GM12878 (cell line): ENCODE data around the gene ZNF771. TPM values are rescaled to one million over a fixed set of nuclear protein-coding genes. Genes with fewer than 3 reads are reported as not detected.

Experiments
- BRCA1 ChIP-seq: IDR thresholded peaks from 2 replicates; pipeline ENCODE4 v1.6.1; 2011; ENCODE audit warnings: low read depth, low read length, improper control_type of control experiment
- ESRRA ChIP-seq: IDR thresholded peaks from 2 replicates; pipeline ENCODE4 v1.6.1; 2012; ENCODE audit warnings: mild to moderate bottlenecking, low read length, improper control_type of control experiment
- FOS ChIP-seq: IDR thresholded peaks from 3 replicates; pipeline ENCODE4 v1.6.1; 2011; ENCODE audit warnings: borderline replicate concordance; ENCODE audit not compliant: insufficient read length; ENCODE audit errors: extremely low read depth
- FOXK2 ChIP-seq: fragments of 450-650 bp; IDR thresholded peaks from 2 replicates; pipeline ENCODE4 v1.6.1; 2017; ENCODE audit warnings: mild to moderate bottlenecking, moderate library complexity
- GATAD2B ChIP-seq: fragments of 450-650 bp; conservative IDR thresholded peaks from 2 replicates; pipeline ENCODE4 v1.6.1; 2017; ENCODE audit warnings: low read depth, mild to moderate bottlenecking, moderate library complexity
- LARP7 ChIP-seq: fragments of 450-650 bp; IDR thresholded peaks from 2 replicates; pipeline ENCODE4 v1.6.1; 2017; ENCODE audit warnings: mild to moderate bottlenecking
- MEF2A ChIP-seq: IDR thresholded peaks from 2 replicates; pipeline ENCODE4 v1.6.1; 2011; ENCODE audit warnings: low read depth, mild to moderate bottlenecking, low read length, moderate library complexity; ENCODE audit not compliant: insufficient read depth
- NFXL1 ChIP-seq: fragments of 450-650 bp; IDR thresholded peaks from 2 replicates; pipeline ENCODE4 v1.6.1; 2017; ENCODE audit warnings: antibody characterized with exemption, mild to moderate bottlenecking, borderline replicate concordance
- NR2C2 ChIP-seq: IDR thresholded peaks from 2 replicates; pipeline ENCODE4 v1.6.1; 2011; ENCODE audit warnings: borderline replicate concordance, low read depth; ENCODE audit not compliant: control insufficient read depth, insufficient read length
- PML ChIP-seq: IDR thresholded peaks from 2 replicates; pipeline ENCODE4 v1.6.1; 2012; ENCODE audit warnings: low read length, inconsistent platforms
- POLR2A ChIP-seq: IDR thresholded peaks from 2 replicates; pipeline ENCODE4 v1.6.1; 2011; ENCODE audit warnings: low read depth, mild to moderate bottlenecking, low read length
- RELA ChIP-seq: fragments of 450-650 bp; IDR thresholded peaks from 2 replicates; pipeline ENCODE4 v1.8.0; 2014; ENCODE audit warnings: borderline replicate concordance; ENCODE audit not compliant: partially characterized antibody
- TBL1XR1 ChIP-seq: IDR thresholded peaks from 2 replicates; pipeline ENCODE4 v1.6.1; 2012; ENCODE audit warnings: low read depth, low read length, improper control_type of control experiment
- TCF12 ChIP-seq: IDR thresholded peaks from 2 replicates; pipeline ENCODE4 v1.6.1; 2011; ENCODE audit warnings: low read depth, mild to moderate bottlenecking, low read length
- YBX1 ChIP-seq: fragments of 450-650 bp; IDR thresholded peaks from 2 replicates; pipeline ENCODE4 v1.6.1; 2016; ENCODE audit warnings: antibody characterized with exemption
- ZNF207 ChIP-seq: fragments of 450-650 bp; IDR thresholded peaks from 2 replicates; pipeline ENCODE4 v1.6.1; 2014; ENCODE audit warnings: antibody characterized with exemption, mild to moderate bottlenecking, borderline replicate concordance
- ZNF217 ChIP-seq: fragments of 450-650 bp; IDR thresholded peaks from 2 replicates; pipeline ENCODE4 v1.6.1; 2017; ENCODE audit warnings: antibody characterized with exemption, mild to moderate bottlenecking
- ZNF384 ChIP-seq: IDR thresholded peaks from 2 replicates; pipeline ENCODE4 v1.6.1; 2012; ENCODE audit warnings: low read depth, mild to moderate bottlenecking, low read length, improper control_type of control experiment, borderline replicate concordance
- polyA plus RNA-seq, 11 experiments: library from polyadenylated mRNA; depleted of rRNA in 4 of 11; unstranded in 6 of 11; stranded (reverse) in 5 of 11; fragments of >200 nt; fragmentation: Nextera tagmentation in 4 of 11; fragmentation: Illumina TruSeq in 1 of 11; extraction: Ambion mirVana in 4 of 11; extraction: Trizol in 1 of 11; gene quantifications; 1 replicate in 1 of 11; 2 replicates in 10 of 11; pipeline versions ENCODE4 v1.2.1 to v1.2.3, GENCODE V29; 2011 to 2016; ENCODE audit warnings: inconsistent platforms in 2 of 11, missing spikeins in 2 of 11, low read depth in 1 of 11
- total RNA-seq, 4 experiments: library from RNA; depleted of rRNA in 3 of 4; stranded (reverse); fragments of >200 nt in 3 of 4; fragmentation: Illumina TruSeq in 1 of 4; extraction: Trizol in 1 of 4; gene quantifications; 2 replicates each; pipeline versions ENCODE4 v1.2.1 to v1.2.3, GENCODE V29; 2013 to 2021
- TF ChIP-seq, protein P1 (sequence below): IDR thresholded peaks from 2 replicates; pipeline ENCODE4 v1.6.1; 2011; ENCODE audit warnings: mild to moderate bottlenecking, low read depth, low read length, moderate library complexity; ENCODE audit not compliant: insufficient replicate concordance
- TF ChIP-seq, protein P2 (sequence below): IDR thresholded peaks from 2 replicates; pipeline ENCODE4 v1.6.1; 2011; ENCODE audit warnings: borderline replicate concordance, low read depth, mild to moderate bottlenecking, moderate library complexity, mixed read lengths, low read length; ENCODE audit not compliant: insufficient read depth; ENCODE audit errors: extremely low read length
- TF ChIP-seq, protein P3 (sequence below): IDR thresholded peaks from 2 replicates; pipeline ENCODE4 v1.6.1; 2012; ENCODE audit warnings: mild to moderate bottlenecking, low read depth, low read length
- TF ChIP-seq, protein P4 (sequence below): IDR thresholded peaks from 2 replicates; pipeline ENCODE4 v1.6.1; 2011; ENCODE audit warnings: borderline replicate concordance, low read depth, mild to moderate bottlenecking, moderate library complexity, low read length; ENCODE audit not compliant: insufficient read depth, poor library complexity, severe bottlenecking
- TF ChIP-seq, protein P5 (sequence below): IDR thresholded peaks from 2 replicates; pipeline ENCODE4 v1.6.1; 2011; ENCODE audit warnings: low read depth, mild to moderate bottlenecking, low read length, moderate library complexity, borderline replicate concordance; ENCODE audit errors: extremely low read depth

ZNF771 gene
- total and polyA plus RNA-seq, 10 of the 15 experiments (the other 5 are each of a cell fraction or from before 2014, with no cell fraction given): 0.98 to 7.6 (median 3.7) TPM

DNA sequence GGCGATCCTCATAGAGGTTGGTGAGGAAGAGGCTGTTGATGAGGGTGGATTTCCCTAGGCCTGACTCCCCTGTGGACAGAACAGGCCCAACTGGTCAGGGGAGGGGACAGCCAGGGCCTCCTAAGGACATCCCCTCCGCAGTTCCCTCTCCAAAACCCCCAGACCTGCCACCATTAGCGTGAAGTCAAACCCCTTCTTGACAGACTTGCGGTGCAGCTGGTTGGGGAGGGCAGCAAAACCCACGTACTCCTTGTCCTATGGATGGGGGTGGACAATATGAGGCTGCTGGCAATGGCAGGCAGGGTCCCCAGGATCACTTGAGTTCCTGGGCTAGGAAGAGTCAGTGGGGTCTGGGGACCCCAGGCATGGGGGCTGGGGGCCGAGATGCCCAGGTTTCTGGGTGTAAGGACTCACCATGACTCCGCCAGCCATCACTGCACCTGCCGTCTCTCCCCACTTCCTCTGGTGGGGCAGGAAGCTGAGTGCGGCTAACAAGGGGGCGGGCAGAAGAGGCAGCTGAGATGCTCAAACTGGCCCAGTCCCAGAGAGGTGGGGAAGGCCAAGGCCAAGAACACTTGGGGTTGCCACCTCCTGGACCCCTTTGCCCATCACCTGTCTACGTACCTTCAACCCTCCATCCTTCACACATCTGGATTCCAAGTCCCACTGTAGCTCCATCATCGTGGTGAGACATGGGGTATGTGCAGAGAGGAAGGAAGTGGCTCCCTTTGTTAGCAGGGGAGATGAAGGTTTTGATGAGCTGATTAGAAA, 25.1 kb upstream of the ZNF771 start, which contains the start of gene SEPTIN1 (continued):
- TF ChIP-seq MEF2A (no peak), ZNF384 (no peak), YBX1 (no peak), RELA (no peak), PML (peak; percentile 84; the same call in 1 of the 2 replicates), FOS (no peak), NFXL1 (no peak), LARP7 (0 out of 2 replicates have a peak, but pooled peaks have one; percentile 18), TBL1XR1 (no peak), TCF12 (peak; percentile 89), ZNF207 (no peak), NR2C2 (no peak), ZNF217 (no peak), POLR2A (peak; percentile 92), FOXK2 (no peak), GATAD2B (no peak; the same call in 1 of the 2 replicates), BRCA1 (no peak), ESRRA (no peak)
- TF ChIP-seq, protein P1, sequence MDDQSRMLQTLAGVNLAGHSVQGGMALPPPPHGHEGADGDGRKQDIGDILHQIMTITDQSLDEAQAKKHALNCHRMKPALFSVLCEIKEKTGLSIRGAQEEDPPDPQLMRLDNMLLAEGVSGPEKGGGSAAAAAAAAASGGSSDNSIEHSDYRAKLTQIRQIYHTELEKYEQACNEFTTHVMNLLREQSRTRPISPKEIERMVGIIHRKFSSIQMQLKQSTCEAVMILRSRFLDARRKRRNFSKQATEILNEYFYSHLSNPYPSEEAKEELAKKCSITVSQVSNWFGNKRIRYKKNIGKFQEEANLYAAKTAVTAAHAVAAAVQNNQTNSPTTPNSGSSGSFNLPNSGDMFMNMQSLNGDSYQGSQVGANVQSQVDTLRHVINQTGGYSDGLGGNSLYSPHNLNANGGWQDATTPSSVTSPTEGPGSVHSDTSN: no peak
- TF ChIP-seq, protein P2, sequence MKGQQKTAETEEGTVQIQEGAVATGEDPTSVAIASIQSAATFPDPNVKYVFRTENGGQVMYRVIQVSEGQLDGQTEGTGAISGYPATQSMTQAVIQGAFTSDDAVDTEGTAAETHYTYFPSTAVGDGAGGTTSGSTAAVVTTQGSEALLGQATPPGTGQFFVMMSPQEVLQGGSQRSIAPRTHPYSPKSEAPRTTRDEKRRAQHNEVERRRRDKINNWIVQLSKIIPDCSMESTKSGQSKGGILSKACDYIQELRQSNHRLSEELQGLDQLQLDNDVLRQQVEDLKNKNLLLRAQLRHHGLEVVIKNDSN: no peak
- TF ChIP-seq, protein P3, sequence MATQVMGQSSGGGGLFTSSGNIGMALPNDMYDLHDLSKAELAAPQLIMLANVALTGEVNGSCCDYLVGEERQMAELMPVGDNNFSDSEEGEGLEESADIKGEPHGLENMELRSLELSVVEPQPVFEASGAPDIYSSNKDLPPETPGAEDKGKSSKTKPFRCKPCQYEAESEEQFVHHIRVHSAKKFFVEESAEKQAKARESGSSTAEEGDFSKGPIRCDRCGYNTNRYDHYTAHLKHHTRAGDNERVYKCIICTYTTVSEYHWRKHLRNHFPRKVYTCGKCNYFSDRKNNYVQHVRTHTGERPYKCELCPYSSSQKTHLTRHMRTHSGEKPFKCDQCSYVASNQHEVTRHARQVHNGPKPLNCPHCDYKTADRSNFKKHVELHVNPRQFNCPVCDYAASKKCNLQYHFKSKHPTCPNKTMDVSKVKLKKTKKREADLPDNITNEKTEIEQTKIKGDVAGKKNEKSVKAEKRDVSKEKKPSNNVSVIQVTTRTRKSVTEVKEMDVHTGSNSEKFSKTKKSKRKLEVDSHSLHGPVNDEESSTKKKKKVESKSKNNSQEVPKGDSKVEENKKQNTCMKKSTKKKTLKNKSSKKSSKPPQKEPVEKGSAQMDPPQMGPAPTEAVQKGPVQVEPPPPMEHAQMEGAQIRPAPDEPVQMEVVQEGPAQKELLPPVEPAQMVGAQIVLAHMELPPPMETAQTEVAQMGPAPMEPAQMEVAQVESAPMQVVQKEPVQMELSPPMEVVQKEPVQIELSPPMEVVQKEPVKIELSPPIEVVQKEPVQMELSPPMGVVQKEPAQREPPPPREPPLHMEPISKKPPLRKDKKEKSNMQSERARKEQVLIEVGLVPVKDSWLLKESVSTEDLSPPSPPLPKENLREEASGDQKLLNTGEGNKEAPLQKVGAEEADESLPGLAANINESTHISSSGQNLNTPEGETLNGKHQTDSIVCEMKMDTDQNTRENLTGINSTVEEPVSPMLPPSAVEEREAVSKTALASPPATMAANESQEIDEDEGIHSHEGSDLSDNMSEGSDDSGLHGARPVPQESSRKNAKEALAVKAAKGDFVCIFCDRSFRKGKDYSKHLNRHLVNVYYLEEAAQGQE: no peak
- TF ChIP-seq, protein P4, sequence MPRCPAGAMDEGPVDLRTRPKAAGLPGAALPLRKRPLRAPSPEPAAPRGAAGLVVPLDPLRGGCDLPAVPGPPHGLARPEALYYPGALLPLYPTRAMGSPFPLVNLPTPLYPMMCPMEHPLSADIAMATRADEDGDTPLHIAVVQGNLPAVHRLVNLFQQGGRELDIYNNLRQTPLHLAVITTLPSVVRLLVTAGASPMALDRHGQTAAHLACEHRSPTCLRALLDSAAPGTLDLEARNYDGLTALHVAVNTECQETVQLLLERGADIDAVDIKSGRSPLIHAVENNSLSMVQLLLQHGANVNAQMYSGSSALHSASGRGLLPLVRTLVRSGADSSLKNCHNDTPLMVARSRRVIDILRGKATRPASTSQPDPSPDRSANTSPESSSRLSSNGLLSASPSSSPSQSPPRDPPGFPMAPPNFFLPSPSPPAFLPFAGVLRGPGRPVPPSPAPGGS: no peak
- TF ChIP-seq, protein P5, sequence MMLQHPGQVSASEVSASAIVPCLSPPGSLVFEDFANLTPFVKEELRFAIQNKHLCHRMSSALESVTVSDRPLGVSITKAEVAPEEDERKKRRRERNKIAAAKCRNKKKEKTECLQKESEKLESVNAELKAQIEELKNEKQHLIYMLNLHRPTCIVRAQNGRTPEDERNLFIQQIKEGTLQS: no peak
